Prostate gland (tissue), 2 donors: ENCODE measurements around the gene ZDHHC5. TPM values are rescaled to one million over a fixed set of nuclear protein-coding genes. Genes with fewer than 3 reads are reported as not detected.
"Not testable (repeated sequence)": the region's sequence is repeated elsewhere in the genome, so short reads cannot be mapped to it uniquely, and the experiment has no call there.

ENCODE experiments used
- DNase-seq: peaks from one replicate; pipeline ENCODE4 v3.0.0-alpha.2; 2019; ENCODE audit warnings: low spot score
- H3K27ac ChIP-seq, 2 donors: fragments of 200-600 bp; sonication (generic); 2 replicates each; pipeline ENCODE4 v1.5.1; 2017 to 2019
- H3K27me3 ChIP-seq: fragments of 200-600 bp; sonication (generic); replicated peaks from 2 replicates; pipeline ENCODE4 v1.5.1; 2019; ENCODE audit not compliant: insufficient read depth
- H3K36me3 ChIP-seq, 2 donors: fragments of 200-600 bp; sonication (generic); 1 replicate in 1 of 2; 2 replicates in 1 of 2; pipeline versions ENCODE4 v1.5.1 to v1.8.1; 2017 to 2019
- H3K4me1 ChIP-seq: fragments of 200-600 bp; sonication (generic); replicated peaks from 2 replicates; pipeline ENCODE4 v1.5.1; 2019
- H3K4me3 ChIP-seq, 2 donors: fragments of 200-600 bp; sonication (generic); 2 replicates each; pipeline ENCODE4 v1.5.1; 2017 to 2019
- H3K9me3 ChIP-seq: fragments of 200-600 bp; sonication (generic); 2 replicates; pipeline ENCODE4 v1.5.1; 2017
- CTCF ChIP-seq, 4 experiments: fragments of 200-600 bp in 2 of 4; fragments of 450-650 bp in 2 of 4; sonication (generic) in 2 of 4; IDR thresholded peaks; 1 replicate in 3 of 4; 2 replicates in 1 of 4; pipeline ENCODE4 v1.5.1; 2016 to 2019; ENCODE audit warnings: antibody characterized with exemption in 4 of 4, mild to moderate bottlenecking in 2 of 4, moderate library complexity in 2 of 4
- POLR2A ChIP-seq: fragments of 450-650 bp; IDR thresholded peaks from one replicate; pipeline ENCODE4 v1.6.1; 2016; ENCODE audit warnings: antibody characterized with exemption, mild to moderate bottlenecking
- POLR2AphosphoS5 ChIP-seq: sonication (generic); formaldehyde crosslinking; IDR thresholded peaks from one replicate; pipeline ENCODE4 v1.6.1; 2017; ENCODE audit warnings: antibody characterized with exemption
- WGBS: methylation state at CpG from one replicate; pipeline ENCODE4 v1.1.5; 2018; 5-methylcytosine and 5-hydroxymethylcytosine counted together
- intact Hi-C: fragments of 100-400 bp; cut with DNase I; formaldehyde crosslinking; loops from one replicate; pipeline ENCODE4 v1.14.2; 2022
- total RNA-seq, 2 donors: library from RNA; depleted of rRNA; stranded (reverse); fragments of >200 nt; gene quantifications; one replicate each; pipeline ENCODE4 v1.1.0, GENCODE V29; 2016

ZDHHC5 gene
- total RNA-seq, 2 donors from 2014 or later: 65.4 to 69.9 TPM

- 92% methylated on average over 5 of the region's 5 CpGs for WGBS
- intact Hi-C loops: loop anchor here (5.0 kb wide), 1 partner anchor 43 kb away; the partner anchor contains the start of gene ZDHHC5
- H3K4me3 ChIP-seq: no peak overlapping the region
- no peak overlapping the region for H3K27ac ChIP-seq
- TF ChIP-seq POLR2A: no peak
- TF ChIP-seq CTCF (IDR thresholded peaks at IDR 0.05): no peak
- TF ChIP-seq POLR2AphosphoS5: no peak
- H3K27me3 ChIP-seq: no peaks in the 10 kb centered on the region
- H3K4me1 ChIP-seq: peaks cover 2% of the 10 kb centered on the region
- DNase-seq: no peak
- H3K9me3 ChIP-seq: no peaks in the 10 kb centered on the region
- no peaks in the 10 kb centered on the region for H3K36me3 ChIP-seq
Observed at GRCh38 chr11:57709802-57710367, 42.0 kb downstream of the ZDHHC5 start.

GRCh38 chr11:57711414-57712255 lies 43.7 kb downstream of the ZDHHC5 start, which contains the start of gene MED19:
Gene MED19 (minus strand): TSS chr11:57712215. CDS start chr11:57712179, 36 bp downstream.
- no peaks in the 10 kb centered on the region for H3K36me3 ChIP-seq
- peak within 1 kb of the TSS; percentile 89 to 93 for H3K27ac ChIP-seq
- DNase-seq: peak; percentile 89
- no peaks in the 10 kb centered on the region for H3K9me3 ChIP-seq
- peaks cover 2% of the 10 kb centered on the region for H3K4me1 ChIP-seq
- TF ChIP-seq POLR2A (peak; percentile 46), CTCF (IDR thresholded peaks at IDR 0.05) (peak in 2 of 4 experiments; percentile 15 to 24), POLR2AphosphoS5 (no peak)
- WGBS: 4% methylated on average over 50 of the region's 51 CpGs
- H3K4me3 ChIP-seq: peak within 1 kb of the TSS; percentile 81 to 96
- no peaks in the 10 kb centered on the region for H3K27me3 ChIP-seq
- intact Hi-C loops: loop anchor here (2.0 to 5.0 kb wide), 2 partner anchors 29 to 44 kb away; partner anchors contain the start of genes SELENOH and ZDHHC5

GRCh38 chr11:57712256-57713150 lies 44.6 kb downstream of the ZDHHC5 start, which contains the start of gene TMX2:
Gene TMX2 (plus strand): TSS chr11:57712593. CDS start chr11:57712619, 26 bp downstream.
- intact Hi-C loops: loop anchor here (2.0 to 5.0 kb wide), 2 partner anchors 28 to 45 kb away; partner anchors contain the start of genes SELENOH and ZDHHC5
- TF ChIP-seq CTCF (IDR thresholded peaks at IDR 0.05) (no peak), POLR2A (no peak), POLR2AphosphoS5 (peak; percentile 93)
- WGBS: under 1% methylated on average over 52 of the region's 53 CpGs

GRCh38 chr11:57713835-57714234 lies 45.9 kb downstream of the ZDHHC5 start:
- Histone ChIP-seq H3K4me1 (peaks cover 2% of the 10 kb centered on the region), H3K27ac (no peak overlapping the region), H3K4me3 (peak overlapping the region; percentile 81 to 96), H3K27me3 (no peaks in the 10 kb centered on the region), H3K9me3 (no peaks in the 10 kb centered on the region), H3K36me3 (no peaks in the 10 kb centered on the region)
- intact Hi-C loops: loop anchor here (2.0 to 5.0 kb wide), 2 partner anchors 27 to 47 kb away; partner anchors contain the start of genes SELENOH and ZDHHC5
- TF ChIP-seq CTCF (IDR thresholded peaks at IDR 0.05) (no peak), POLR2AphosphoS5 (no peak), POLR2A (no peak)
- DNase-seq: no peak
- 92% methylated on average over 2 of the region's 2 CpGs for WGBS

More at GRCh38 chr11:57712256-57713150, 44.6 kb downstream of the ZDHHC5 start, which contains the start of gene TMX2:
- Histone ChIP-seq H3K27me3 (no peaks in the 10 kb centered on the region), H3K36me3 (no peaks in the 10 kb centered on the region), H3K4me1 (peaks cover 2% of the 10 kb centered on the region), H3K27ac (peak within 1 kb of the TSS; percentile 89 to 93), H3K9me3 (no peaks in the 10 kb centered on the region), H3K4me3 (peak within 1 kb of the TSS; percentile 81 to 96)
- peak; percentile 95 for DNase-seq

GRCh38 chr11:57716726-57717125 lies 48.8 kb downstream of the ZDHHC5 start:
- not testable (repeated sequence) for H3K27me3 ChIP-seq, H3K4me3 ChIP-seq

More at GRCh38 chr11:57716726-57717125, 48.8 kb downstream of the ZDHHC5 start:
- 97% methylated on average over 26 of the region's 34 CpGs for WGBS
- DNase-seq, H3K9me3 ChIP-seq, intact Hi-C loops, H3K27ac ChIP-seq, H3K4me1 ChIP-seq, H3K36me3 ChIP-seq: not testable (repeated sequence)
